Activated naive CD4-positive, alpha-beta T cell treated with anti-CD3 and anti-CD28 coated beads, Interleukin-2, amount 10 ng/mL, durations not matched to agents 5 hours and 36 hours (primary cell): Measurements from ENCODE around the gene DGKG. TPM values are rescaled to one million over a fixed set of nuclear protein-coding genes. Genes with fewer than 3 reads are reported as not detected.

ENCODE experiments used
- total RNA-seq, 2 experiments: library from RNA; stranded (reverse); gene quantifications; one replicate each; pipeline ENCODE4 v1.2.3, GENCODE V29; 2021

The DGKG gene
- total RNA-seq, result under 1 TPM; 0.10 to 0.29 TPM

DNA sequence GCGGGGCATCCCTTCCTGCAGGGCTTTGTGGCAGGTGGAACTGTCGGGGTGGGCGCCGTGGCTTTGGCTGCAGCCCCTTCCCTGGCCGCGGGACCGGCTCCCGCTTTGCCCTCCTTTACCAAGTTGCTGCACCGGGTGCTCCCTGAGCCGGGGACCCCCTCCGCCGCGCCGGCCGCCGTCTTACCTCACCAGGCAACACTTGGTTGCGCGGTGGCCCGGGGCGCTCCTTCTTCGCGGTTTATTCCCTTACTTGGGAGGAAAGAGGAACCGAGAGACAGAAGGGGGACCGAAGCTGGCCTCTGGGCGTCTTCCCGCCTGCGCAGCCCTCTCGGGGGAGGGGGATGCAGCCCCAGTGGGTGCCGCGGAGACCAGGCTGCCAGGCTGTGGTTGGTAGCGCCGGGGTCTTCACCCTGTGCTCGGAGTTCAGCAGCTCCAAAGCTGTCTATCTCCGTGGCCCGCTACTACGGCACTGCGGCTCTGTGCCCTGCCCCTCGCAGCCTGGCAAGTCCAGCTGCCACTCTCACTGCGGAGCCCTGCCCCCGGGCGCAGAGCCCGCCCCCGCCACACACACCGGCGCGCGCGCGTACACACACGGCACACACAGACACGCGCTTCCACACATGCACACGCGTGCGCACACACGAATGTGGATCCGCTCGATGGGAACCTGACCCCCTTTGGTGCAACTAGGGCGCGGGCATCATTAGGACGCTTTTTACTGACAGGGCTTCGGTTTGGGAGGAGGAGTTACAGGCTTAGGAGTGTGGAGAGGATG is at the start of gene DGKG:
DGKG (minus strand) TSS at position 473 of the 775 bp plus-strand sequence. CDS start 41,775 bp downstream, outside the sequence.

DNA sequence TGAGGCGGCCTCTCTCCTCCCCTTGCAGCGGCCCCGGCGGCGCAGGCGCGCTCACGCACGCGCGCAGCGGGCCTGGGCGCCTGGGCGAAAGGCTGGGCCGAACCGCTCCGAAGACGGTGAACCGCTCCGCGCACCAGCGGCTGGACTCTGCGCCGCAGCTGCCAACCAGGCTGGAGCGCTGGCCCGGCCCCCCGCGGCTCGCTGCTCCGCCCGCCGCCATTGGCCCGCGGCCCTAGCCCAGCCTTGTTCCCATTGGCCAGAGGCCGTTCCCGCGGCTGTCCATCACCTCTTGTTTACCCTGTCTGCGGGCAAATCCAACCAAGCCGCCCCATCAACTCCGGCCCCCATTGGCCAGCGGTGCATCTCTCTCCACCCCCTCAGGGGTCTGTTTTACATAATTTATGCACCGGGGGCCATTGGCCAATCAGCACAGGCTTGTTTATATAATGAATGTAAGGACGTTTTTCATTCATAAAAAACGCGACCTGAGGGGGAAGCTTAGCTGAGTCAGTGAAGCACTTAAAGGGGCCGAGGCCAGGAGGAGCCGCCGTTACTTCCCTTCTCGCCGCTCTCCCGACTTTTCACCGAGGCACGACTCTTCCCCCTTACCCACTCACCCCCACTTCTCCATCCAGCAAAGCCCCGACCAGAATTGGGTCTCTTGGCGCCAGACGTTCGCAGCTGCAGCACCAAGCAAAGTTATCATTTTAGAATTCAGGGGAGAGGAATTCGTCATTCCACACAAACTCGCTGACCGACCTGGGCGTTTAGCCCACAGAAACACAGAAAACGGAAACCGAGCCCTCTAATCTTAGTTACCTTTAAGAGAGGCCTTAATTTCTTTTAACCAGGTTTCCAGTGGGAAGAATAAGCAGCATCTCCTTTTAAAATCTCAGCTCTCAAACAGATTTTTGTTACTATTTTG is 252.8 kb downstream of the DGKG start, which contains the start of gene ETV5:
ETV5 (minus strand) TSS at position 149 of the 925 bp plus-strand sequence. CDS start 3,221 bp downstream, outside the sequence.

Other genes starting within 250 kb of the DGKG start
- 1 to 10 TPM; 4.3 to 5.6 TPM for gene CRYGS, start 182.1 kb upstream of the DGKG start, total RNA-seq
- 10 to 100 TPM; 13.1 to 14.4 TPM for gene TBCCD1, start 205.1 kb upstream of the DGKG start, total RNA-seq
- gene DNAJB11, start 208.5 kb upstream of the DGKG start, total RNA-seq, result 10 to 100 TPM; 42.0 to 45.6 TPM